Measurements from ENCODE around the gene HLA-DQB1. TPM values are rescaled to one million over a fixed set of nuclear protein-coding genes. Genes with fewer than 3 reads are reported as not detected.

Gene HLA-DQB1
- total and polyA plus RNA-seq, 2 of the 8 experiments (the other 6 are each of a cell fraction or from before 2014, with no cell fraction given): 1.2 to 5.2 TPM

GRCh38 chr6:32638532-32639219 lies 27.8 kb downstream of the HLA-DQB1 start (continued):
- no peak for TF ChIP-seq CHD7 (IDR thresholded peaks at IDR 0.05; ENCODE audit: insufficient replicate concordance, low read length)

Measured in H1 (cell line).